Lower lobe of right lung (tissue), 2 donors: Measurements from ENCODE around the gene ADGRD2. TPM values are rescaled to one million over a fixed set of nuclear protein-coding genes. Genes with fewer than 3 reads are reported as not detected.

Experiments
- ATAC-seq, 2 donors: fragments of 200-7000 bp; cut with Tn5 transposase; one replicate each; pipeline ENCODE4 v1.9.1; 2020 to 2022; ENCODE audit warnings: mild to moderate bottlenecking in 2 of 2, moderate library complexity in 2 of 2
- DNase-seq: peaks from one replicate; pipeline ENCODE4 v3.0.0-alpha.2; 2020
- H3K27ac ChIP-seq: fragments of 200-600 bp; one replicate; pipeline ENCODE4 v1.8.0; 2022
- H3K27me3 ChIP-seq: fragments of 200-600 bp; one replicate; pipeline ENCODE4 v1.8.0; 2022; ENCODE audit warnings: low read depth
- H3K36me3 ChIP-seq: fragments of 200-600 bp; one replicate; pipeline ENCODE4 v1.8.0; 2022; ENCODE audit warnings: mild to moderate bottlenecking
- H3K4me1 ChIP-seq: fragments of 200-600 bp; one replicate; pipeline ENCODE4 v1.8.0; 2022
- H3K4me3 ChIP-seq: fragments of 200-600 bp; one replicate; pipeline ENCODE4 v1.8.0; 2022; ENCODE audit warnings: mild to moderate bottlenecking
- H3K9me3 ChIP-seq: fragments of 200-600 bp; one replicate; pipeline ENCODE4 v1.8.0; 2022
- intact Hi-C: fragments of 100-400 bp; cut with DNase I; formaldehyde crosslinking; loops from one replicate; pipeline ENCODE4 v1.11.0; 2022
- total RNA-seq: library from RNA; stranded (reverse); fragmentation: NEBNext Ultra II Directional; extraction: Animal tissue kit (Norgen Biotek cat#: 25700); gene quantifications from one replicate; pipeline ENCODE4 v1.2.1, GENCODE V29; 2021
- TF ChIP-seq, protein P1 (sequence below): fragments of 200-600 bp; IDR thresholded peaks from one replicate; pipeline ENCODE4 v1.8.0; 2022; ENCODE audit warnings: antibody characterized with exemption, mild to moderate bottlenecking
- donor health status: DM: no; HTN: yes; CAD: no; lungs with severe emphysema.

Gene ADGRD2
- total RNA-seq, 1 donor from 2014 or later: not detected

- TF ChIP-seq, protein P1, sequence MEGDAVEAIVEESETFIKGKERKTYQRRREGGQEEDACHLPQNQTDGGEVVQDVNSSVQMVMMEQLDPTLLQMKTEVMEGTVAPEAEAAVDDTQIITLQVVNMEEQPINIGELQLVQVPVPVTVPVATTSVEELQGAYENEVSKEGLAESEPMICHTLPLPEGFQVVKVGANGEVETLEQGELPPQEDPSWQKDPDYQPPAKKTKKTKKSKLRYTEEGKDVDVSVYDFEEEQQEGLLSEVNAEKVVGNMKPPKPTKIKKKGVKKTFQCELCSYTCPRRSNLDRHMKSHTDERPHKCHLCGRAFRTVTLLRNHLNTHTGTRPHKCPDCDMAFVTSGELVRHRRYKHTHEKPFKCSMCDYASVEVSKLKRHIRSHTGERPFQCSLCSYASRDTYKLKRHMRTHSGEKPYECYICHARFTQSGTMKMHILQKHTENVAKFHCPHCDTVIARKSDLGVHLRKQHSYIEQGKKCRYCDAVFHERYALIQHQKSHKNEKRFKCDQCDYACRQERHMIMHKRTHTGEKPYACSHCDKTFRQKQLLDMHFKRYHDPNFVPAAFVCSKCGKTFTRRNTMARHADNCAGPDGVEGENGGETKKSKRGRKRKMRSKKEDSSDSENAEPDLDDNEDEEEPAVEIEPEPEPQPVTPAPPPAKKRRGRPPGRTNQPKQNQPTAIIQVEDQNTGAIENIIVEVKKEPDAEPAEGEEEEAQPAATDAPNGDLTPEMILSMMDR: no peak
- Histone ChIP-seq H3K27me3 (peaks cover 63% of the 10 kb centered on the region), H3K36me3 (no peaks in the 10 kb centered on the region), H3K27ac (no peak overlapping the region), H3K9me3 (no peaks in the 10 kb centered on the region), H3K4me1 (no peaks in the 10 kb centered on the region), H3K4me3 (no peak overlapping the region)
- no peak for DNase-seq
- intact Hi-C loops: no loop called here
- no peak for ATAC-seq
Measured at GRCh38 chr9:124477211-124477647, 27.0 kb downstream of the ADGRD2 start.

DNA sequence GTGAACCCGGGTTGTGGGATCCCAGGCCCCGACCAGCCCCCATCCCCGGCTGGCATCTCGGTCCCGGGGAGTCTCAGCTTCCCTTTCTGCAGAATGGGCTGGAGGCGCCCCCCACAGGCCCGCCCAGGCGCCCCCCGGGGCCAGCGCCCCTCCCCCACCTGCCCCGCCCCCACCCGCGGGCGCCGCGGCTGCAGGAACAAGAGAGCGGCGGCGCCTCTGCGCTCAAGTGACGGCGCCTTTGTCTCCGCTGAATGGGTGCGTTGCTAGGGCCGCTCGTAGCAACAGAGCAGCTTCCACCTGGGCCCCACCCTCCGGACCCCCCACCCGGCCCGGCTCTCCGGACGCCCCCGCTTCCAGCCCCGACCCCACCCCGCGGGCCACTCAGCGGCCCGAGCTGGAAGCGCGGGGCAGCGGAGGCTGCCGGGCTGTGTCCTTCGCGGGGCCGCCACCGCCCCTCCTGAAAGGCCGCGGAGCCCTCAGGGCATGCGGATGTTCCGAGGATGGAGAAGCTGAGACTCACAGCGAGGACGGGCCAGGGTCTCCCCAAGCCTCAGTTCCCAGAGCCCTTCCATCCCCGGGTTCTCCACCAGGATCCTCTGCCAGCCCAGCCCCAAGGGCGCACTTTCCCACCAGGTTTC is 27.5 kb downstream of the ADGRD2 start:
- intact Hi-C loops: no loop called here
- peaks cover 64% of the 10 kb centered on the region for H3K27me3 ChIP-seq
- H3K4me3 ChIP-seq: no peak overlapping the region
- H3K36me3 ChIP-seq: no peaks in the 10 kb centered on the region
- TF ChIP-seq, protein P1: no peak
- no peak for ATAC-seq
- H3K9me3 ChIP-seq: no peaks in the 10 kb centered on the region
- H3K4me1 ChIP-seq: no peaks in the 10 kb centered on the region
- no peak overlapping the region for H3K27ac ChIP-seq
- DNase-seq: no peak

DNA sequence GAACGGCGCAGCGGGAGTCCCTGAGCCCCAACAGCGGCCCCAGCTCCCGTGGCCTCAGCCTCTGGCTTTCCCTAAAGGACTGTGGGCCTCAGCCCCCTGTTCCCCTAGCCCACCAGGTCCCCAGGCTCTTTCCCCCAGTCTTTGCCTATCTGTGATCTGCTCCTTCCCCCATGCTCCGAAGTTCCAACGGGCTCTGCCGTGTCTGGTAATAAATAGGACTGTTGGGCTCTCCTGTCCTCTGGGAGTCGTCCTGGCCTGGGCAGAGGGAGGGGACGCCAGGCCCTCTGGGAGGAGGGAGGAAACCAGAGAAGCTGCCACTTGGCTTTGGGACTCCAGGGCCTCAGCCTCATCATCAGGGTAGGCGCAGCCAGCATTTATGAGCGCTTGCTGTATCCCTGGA is 28.1 kb downstream of the ADGRD2 start:
- ATAC-seq: no peak
- H3K4me3 ChIP-seq: no peak overlapping the region
- no peaks in the 10 kb centered on the region for H3K4me1 ChIP-seq
- DNase-seq: no peak
- no peak overlapping the region for H3K27ac ChIP-seq
- TF ChIP-seq, protein P1: no peak
- H3K36me3 ChIP-seq: no peaks in the 10 kb centered on the region
- peaks cover 64% of the 10 kb centered on the region for H3K27me3 ChIP-seq
- intact Hi-C loops: no loop called here
- H3K9me3 ChIP-seq: no peaks in the 10 kb centered on the region

- Histone ChIP-seq H3K27me3 (peaks cover 68% of the 10 kb centered on the region), H3K4me1 (no peaks in the 10 kb centered on the region), H3K4me3 (no peak overlapping the region), H3K9me3 (no peaks in the 10 kb centered on the region), H3K27ac (no peak overlapping the region), H3K36me3 (no peaks in the 10 kb centered on the region)
- intact Hi-C loops: no loop called here
- ATAC-seq (no peak), DNase-seq (no peak)
- TF ChIP-seq, protein P1: no peak
Measured at GRCh38 chr9:124479371-124479770, 29.1 kb downstream of the ADGRD2 start.

GRCh38 chr9:124479947-124480620 is 29.8 kb downstream of the ADGRD2 start:
- no peaks in the 10 kb centered on the region for H3K9me3 ChIP-seq
- no peak overlapping the region for H3K4me3 ChIP-seq
- no peaks in the 10 kb centered on the region for H3K36me3 ChIP-seq
- no peak for ATAC-seq
- DNase-seq: no peak
- no peaks in the 10 kb centered on the region for H3K4me1 ChIP-seq
- intact Hi-C loops: no loop called here
- no peak overlapping the region for H3K27ac ChIP-seq
- TF ChIP-seq, protein P1: no peak
- H3K27me3 ChIP-seq: peaks cover 66% of the 10 kb centered on the region
